WTC11 (cell line): ENCODE measurements around the gene COG2.

ENCODE experiments used
- ETV6 ChIP-seq: sonication (generic); formaldehyde crosslinking; IDR thresholded peaks from 2 replicates; pipeline ENCODE4 v1.8.1; 2022; ENCODE audit warnings: mild to moderate bottlenecking, missing genetic modification reagents
- JUN ChIP-seq: sonication (generic); formaldehyde crosslinking; IDR thresholded peaks from 2 replicates; pipeline ENCODE4 v1.8.0; 2023; ENCODE audit warnings: mild to moderate bottlenecking, missing genetic modification reagents
- NR2C2 ChIP-seq: sonication (generic); formaldehyde crosslinking; IDR thresholded peaks from 2 replicates; pipeline ENCODE4 v1.8.0; 2022; ENCODE audit warnings: mild to moderate bottlenecking, missing genetic modification reagents
- SP1 ChIP-seq: sonication (generic); formaldehyde crosslinking; conservative IDR thresholded peaks from 2 replicates; pipeline ENCODE4 v1.8.1; 2022; ENCODE audit warnings: missing genetic modification reagents
- TEAD4 ChIP-seq: sonication (generic); formaldehyde crosslinking; IDR thresholded peaks from 2 replicates; pipeline ENCODE4 v1.8.0; 2022; ENCODE audit warnings: mild to moderate bottlenecking, missing genetic modification reagents
- TF ChIP-seq, protein P1 (sequence below): sonication (generic); formaldehyde crosslinking; IDR thresholded peaks from 2 replicates; pipeline ENCODE4 v1.8.0; 2022; ENCODE audit warnings: mild to moderate bottlenecking, missing genetic modification reagents
- TF ChIP-seq, protein P2 (sequence below): fragments of 200-600 bp; IDR thresholded peaks from 2 replicates; pipeline ENCODE4 v1.8.0; 2022; ENCODE audit warnings: antibody characterized with exemption

DNA sequence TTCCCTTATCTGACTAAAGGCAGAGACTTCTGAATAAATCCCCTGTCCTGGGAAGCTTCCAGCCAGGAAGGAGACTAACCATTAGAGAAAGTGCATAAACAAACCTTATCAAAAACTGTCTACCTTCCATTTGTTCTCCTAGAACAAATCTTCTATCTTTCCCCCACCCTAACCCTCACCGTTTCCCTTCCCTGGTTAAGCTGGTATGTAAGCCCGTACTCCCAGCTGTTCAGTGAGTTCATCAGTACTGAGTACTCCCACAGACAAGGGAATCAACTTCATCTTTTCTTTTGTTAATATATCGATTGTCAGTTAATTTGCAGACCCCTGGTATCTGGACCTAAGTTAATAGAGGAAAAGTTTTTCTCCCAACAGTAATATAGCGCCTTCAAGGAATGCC, 20.1 kb upstream of the COG2 start:
- TF ChIP-seq ETV6 (CRISPR knock-in tag): no peak
- no peak for TF ChIP-seq SP1 (CRISPR knock-in tag)
- TF ChIP-seq, protein P1, sequence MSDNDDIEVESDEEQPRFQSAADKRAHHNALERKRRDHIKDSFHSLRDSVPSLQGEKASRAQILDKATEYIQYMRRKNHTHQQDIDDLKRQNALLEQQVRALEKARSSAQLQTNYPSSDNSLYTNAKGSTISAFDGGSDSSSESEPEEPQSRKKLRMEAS (CRISPR knock-in tag): no peak
- TF ChIP-seq NR2C2: no peak
- TF ChIP-seq, protein P2, sequence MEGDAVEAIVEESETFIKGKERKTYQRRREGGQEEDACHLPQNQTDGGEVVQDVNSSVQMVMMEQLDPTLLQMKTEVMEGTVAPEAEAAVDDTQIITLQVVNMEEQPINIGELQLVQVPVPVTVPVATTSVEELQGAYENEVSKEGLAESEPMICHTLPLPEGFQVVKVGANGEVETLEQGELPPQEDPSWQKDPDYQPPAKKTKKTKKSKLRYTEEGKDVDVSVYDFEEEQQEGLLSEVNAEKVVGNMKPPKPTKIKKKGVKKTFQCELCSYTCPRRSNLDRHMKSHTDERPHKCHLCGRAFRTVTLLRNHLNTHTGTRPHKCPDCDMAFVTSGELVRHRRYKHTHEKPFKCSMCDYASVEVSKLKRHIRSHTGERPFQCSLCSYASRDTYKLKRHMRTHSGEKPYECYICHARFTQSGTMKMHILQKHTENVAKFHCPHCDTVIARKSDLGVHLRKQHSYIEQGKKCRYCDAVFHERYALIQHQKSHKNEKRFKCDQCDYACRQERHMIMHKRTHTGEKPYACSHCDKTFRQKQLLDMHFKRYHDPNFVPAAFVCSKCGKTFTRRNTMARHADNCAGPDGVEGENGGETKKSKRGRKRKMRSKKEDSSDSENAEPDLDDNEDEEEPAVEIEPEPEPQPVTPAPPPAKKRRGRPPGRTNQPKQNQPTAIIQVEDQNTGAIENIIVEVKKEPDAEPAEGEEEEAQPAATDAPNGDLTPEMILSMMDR: no peak
- no peak for TF ChIP-seq JUN (CRISPR knock-in tag)
- no peak for TF ChIP-seq TEAD4 (CRISPR knock-in tag)
